T follicular helper cell (primary cell): Measurements from ENCODE around the gene TSPYL1.
"Not testable (repeated sequence)": the region's sequence is repeated elsewhere in the genome, so short reads cannot be mapped to it uniquely, and the experiment has no call there.

ENCODE experiments used
- DNase-seq: peaks from one replicate; pipeline ENCODE4 v3.0.0-alpha.2; 2020; ENCODE audit warnings: low read depth

Gene TSPYL1

GRCh38 chr6:116298273-116298672 is 18.5 kb upstream of the TSPYL1 start:
- no peak for DNase-seq

GRCh38 chr6:116292553-116292952 is 12.8 kb upstream of the TSPYL1 start:
- DNase-seq, result no peak

DNA sequence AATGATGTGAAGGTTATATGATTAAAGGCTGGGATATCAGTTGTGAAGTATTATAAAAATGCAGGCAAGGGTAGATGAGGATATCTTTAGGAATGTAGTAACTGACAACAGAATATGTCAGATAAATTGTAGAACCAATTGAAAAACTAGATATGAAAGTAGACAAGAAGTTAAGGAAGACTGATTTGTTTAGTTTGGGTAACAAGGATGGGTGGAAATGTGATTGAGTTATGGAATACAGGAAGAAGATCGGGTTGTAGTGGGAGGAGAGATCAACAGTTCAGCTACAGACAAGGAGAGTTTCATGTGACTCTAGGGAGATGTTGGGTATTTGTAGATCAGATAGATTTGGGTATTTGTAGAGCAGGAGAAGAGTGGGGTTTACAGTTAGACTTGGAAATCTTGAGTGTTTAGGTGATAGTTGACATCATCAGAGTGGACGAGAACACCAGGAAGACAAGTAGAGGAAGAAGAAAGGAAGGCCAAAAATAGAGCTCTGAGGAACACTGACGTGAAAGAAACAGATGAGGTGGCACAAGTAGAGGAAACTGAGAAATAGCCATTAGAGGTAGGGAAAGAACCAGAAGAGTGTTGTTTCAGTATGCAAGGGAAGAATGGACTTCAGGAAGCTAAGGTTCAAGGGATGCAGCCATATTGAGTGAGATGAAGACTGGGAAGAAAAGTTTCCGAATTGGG is 12.1 kb upstream of the TSPYL1 start:
- DNase-seq, result no peak

DNA sequence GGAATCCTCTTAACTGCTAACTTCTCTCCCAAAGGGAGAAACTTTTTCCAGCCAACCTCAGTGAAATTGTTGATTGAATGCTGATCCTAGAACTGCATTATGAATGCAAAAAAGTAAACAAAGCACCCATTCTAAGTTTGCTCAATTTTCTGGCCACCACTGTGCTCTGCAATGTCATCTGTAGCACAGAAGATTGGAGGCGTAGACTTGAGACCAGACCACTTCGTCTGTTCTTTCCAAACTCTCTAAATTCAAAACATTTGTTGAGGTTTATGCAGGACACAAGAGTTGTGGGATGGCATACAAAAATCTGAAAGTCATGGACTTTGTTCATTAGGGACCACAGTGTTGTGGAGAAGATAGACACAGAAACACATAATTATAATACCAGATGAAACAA is 11.1 kb upstream of the TSPYL1 start:
- no peak for DNase-seq

DNA sequence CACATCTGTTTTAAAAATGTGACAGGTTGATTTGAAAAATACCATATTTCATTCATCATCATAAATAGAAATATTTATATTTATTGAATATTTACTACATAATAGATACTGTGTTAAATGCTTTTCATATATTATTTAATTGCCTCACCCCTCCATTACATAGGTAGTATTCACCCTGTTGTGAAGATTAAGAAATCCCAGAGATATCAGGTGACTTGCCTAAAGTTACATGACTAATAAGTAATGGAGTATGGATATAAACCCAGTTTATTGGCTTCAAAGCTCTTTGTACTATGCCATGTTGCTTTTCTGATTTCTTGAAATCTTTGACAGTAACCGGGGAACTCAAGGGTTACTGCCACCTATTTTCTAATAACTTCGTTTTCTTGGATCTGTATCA is 10.1 kb upstream of the TSPYL1 start:
- DNase-seq, result no peak

- no peak for DNase-seq
Measured at GRCh38 chr6:116287689-116288282, 8.1 kb upstream of the TSPYL1 start.

DNA sequence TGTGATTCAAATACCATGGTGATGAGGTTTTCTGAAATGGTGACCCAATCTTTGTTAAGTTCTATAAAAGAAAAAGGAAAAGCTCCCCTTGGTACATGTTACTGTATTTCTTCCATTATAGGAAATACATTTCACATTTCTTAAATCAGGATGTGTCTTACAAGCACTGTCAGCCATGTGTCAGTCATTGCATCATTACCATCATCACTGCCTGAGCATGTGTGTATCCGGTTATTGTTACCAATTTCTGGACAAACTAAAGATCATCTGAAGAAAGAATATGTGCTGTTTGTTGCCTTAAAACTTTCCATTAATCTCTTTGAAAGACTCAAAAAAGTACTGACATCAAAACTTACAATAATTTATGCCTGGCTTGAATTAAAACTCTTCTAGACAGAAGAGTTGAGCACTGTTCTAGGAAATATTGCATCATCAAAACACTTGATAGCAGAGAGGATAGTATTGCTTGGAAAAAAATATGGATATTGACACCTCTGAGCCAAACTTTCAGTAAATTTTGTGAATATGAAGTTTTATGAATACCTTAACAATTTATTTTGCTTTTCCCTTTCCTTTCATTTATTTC is 7.1 kb upstream of the TSPYL1 start:
- no peak for DNase-seq

DNA sequence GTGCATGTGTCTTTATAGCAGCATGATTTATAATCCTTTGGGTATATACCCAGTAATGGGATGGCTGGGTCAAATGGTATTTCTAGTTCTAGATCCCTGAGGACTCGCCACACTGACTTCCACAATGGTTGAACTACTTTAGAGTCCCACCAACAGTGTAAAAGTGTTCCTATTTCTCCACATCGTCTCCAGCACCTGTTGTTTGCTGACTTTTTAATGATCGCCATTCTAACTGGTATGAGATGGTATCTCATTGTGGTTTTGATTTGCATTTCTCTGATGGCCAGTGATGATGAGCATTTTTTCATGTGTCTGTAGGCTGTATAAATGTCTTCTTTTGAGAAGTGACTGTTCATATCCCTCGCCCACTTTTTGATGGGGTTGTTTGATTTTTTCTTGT is 5.3 kb upstream of the TSPYL1 start:
- not testable (repeated sequence) for DNase-seq

DNA sequence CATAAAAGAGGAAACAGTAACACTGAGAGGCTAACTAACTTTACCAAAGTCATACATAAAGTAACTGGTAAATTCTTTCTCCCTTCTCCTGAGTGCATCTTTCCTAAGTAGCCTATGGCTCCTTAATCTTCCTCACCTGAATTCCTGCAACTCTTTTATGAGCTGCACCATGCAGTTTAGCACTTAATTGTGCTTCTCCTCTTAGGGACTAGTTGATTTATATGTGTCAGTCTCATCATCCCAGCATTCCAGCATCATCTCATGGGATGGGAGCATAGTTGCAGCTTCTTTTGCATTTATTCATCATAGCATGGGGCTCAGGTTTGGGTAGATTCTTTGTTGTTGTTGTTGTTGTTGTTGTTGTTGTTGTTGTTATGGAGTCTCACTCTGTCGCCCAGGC is 3.5 kb upstream of the TSPYL1 start:
- no peak for DNase-seq

GRCh38 chr6:116282698-116283097 is 3.0 kb upstream of the TSPYL1 start:
- no peak for DNase-seq

DNA sequence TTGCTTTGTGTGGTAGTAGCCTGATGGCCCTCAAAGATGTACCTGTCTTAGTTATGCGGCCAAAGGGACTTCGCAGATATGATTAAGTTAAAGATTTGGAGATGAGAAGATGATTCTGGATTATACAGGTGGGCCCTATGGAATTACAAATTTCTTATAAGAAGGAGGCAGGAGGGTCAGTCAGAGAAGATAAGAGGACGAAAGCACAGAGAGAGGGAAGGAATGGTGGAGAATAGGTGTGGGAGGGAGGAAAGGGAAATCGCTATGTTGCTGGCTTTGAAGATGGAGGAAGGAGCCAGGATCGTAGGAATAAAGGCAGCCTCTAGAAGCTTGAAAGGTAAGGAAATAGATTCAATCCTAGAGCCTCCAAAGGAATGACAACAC is 1.2 kb upstream of the TSPYL1 start:
- DNase-seq, result no peak

GRCh38 chr6:116280161-116280932 is 617 bp upstream of the TSPYL1 start:
- DNase-seq, result no peak

DNA sequence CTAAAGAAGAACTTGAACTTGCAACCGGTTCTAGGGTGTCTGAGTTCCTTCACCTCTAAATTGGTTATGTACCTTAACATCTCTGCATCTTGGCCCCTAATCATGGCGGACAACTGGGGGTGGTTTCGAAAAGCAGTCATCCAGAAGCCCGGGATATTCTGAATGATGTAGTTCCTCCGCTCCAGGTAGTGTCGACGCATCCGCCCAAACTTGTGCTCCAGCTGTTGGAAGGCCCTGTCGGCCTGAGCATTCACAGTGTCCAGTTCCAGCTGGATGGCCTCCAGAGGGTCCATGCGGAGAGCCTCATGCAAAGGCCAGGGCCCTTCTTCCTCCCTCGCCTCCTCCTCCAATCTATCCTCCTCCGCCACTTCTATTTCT is 887 bp downstream of the TSPYL1 start:
- DNase-seq, result peak; percentile 12

- no peak for DNase-seq
Measured at GRCh38 chr6:116278481-116278829, 1.3 kb downstream of the TSPYL1 start.

GRCh38 chr6:116277124-116277523 is 2.6 kb downstream of the TSPYL1 start:
- no peak for DNase-seq

GRCh38 chr6:116271149-116271708 is 8.5 kb downstream of the TSPYL1 start:
- no peak for DNase-seq

DNA sequence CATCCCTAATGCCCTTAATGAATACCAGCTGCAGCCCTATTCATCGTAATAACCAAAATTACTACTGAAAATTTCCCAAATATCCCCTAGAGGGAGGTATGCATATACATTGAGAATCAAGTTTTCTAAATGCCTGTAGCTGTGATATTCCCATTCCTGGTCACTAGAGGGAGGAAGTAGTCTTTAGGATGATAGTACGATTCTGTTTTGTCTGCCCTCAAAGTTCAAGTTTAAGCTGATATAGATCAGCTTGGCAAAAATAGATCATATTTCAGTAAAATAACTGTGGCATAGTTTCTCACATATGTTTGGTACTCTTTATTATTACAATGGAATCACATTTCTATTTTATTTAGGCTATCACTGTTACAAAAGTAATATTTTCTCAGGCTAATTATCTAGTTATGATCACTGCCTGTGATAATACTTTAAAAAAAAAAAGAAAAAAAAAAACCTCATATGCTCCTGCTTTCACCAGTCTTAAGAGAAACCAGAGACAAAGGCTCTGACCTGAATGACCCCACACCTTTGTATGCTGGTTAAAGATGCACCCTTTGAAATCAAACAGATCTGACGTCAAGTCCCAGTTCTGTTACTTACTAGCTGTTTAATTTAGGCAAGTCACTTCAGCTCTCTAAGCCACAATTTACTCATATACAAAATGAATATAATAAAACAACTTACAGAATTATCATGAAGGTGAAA is 11.0 kb downstream of the TSPYL1 start:
- DNase-seq, result no peak

GRCh38 chr6:116267836-116268588 is 11.7 kb downstream of the TSPYL1 start:
- no peak for DNase-seq

GRCh38 chr6:116266803-116267202 is 12.9 kb downstream of the TSPYL1 start:
- no peak for DNase-seq

GRCh38 chr6:116265041-116265829 is 14.5 kb downstream of the TSPYL1 start:
- DNase-seq, result no peak

DNA sequence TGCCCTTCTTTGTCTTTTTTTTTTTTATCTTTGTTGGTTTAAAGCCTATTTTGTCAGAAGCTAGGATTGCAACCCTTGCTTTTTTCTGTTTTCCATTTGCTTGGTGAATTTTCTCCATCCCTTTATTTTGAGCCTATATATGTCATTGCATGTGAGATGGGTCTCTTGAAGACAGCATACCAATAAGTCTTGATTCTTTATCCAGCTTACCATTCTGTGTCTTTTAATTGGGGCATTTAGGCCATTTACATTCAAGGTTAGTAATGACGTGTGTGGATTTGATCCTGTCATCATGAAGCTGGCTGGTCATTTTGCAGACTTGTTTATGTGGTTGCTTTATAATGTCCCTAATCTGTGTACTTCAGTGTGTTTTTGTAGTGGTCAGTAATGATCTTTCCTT is 16.4 kb downstream of the TSPYL1 start:
- no peak for DNase-seq
